ENCODE data around the gene TTF1.

Gene TTF1

GRCh38 chr9:132406554-132407122, at the start of gene TTF1:
Gene TTF1, minus strand, starts transcription at chr9:132406840. Its CDS starts 4,019 bp downstream, at chr9:132402821.
- DNase-seq (ENCODE audit: extremely low read depth in 1 of 2, low read depth in 1 of 2): peak; percentile 83 to 90

- no peak for DNase-seq (ENCODE audit: extremely low read depth in 1 of 2, low read depth in 1 of 2)
Observed at GRCh38 chr9:132456241-132456640, 49.6 kb upstream of the TTF1 start.

GRCh38 chr9:132451276-132451675, 44.6 kb upstream of the TTF1 start:
- DNase-seq (ENCODE audit: extremely low read depth in 1 of 2, low read depth in 1 of 2): no peak

- no peak for DNase-seq (ENCODE audit: extremely low read depth in 1 of 2, low read depth in 1 of 2)
Observed at GRCh38 chr9:132447902-132448301, 41.3 kb upstream of the TTF1 start.

- DNase-seq (ENCODE audit: extremely low read depth in 1 of 2, low read depth in 1 of 2): no peak
Observed at GRCh38 chr9:132447346-132447745, 40.7 kb upstream of the TTF1 start.

GRCh38 chr9:132446887-132447286, 40.2 kb upstream of the TTF1 start:
- no peak for DNase-seq (ENCODE audit: extremely low read depth in 1 of 2, low read depth in 1 of 2)

GRCh38 chr9:132443951-132444607, 37.4 kb upstream of the TTF1 start:
- DNase-seq (ENCODE audit: extremely low read depth in 1 of 2, low read depth in 1 of 2): no peak

GRCh38 chr9:132441404-132441803, 34.8 kb upstream of the TTF1 start:
- no peak for DNase-seq (ENCODE audit: extremely low read depth in 1 of 2, low read depth in 1 of 2)

GRCh38 chr9:132440735-132441134, 34.1 kb upstream of the TTF1 start:
- DNase-seq (ENCODE audit: extremely low read depth in 1 of 2, low read depth in 1 of 2): no peak

- DNase-seq (ENCODE audit: extremely low read depth in 1 of 2, low read depth in 1 of 2): no peak
Observed at GRCh38 chr9:132439153-132439552, 32.5 kb upstream of the TTF1 start.

- no peak for DNase-seq (ENCODE audit: extremely low read depth in 1 of 2, low read depth in 1 of 2)
Observed at GRCh38 chr9:132434881-132435280, 28.2 kb upstream of the TTF1 start.

- DNase-seq (ENCODE audit: extremely low read depth in 1 of 2, low read depth in 1 of 2): no peak
Observed at GRCh38 chr9:132430998-132431397, 24.4 kb upstream of the TTF1 start.

GRCh38 chr9:132426639-132427414, 20.2 kb upstream of the TTF1 start:
- no peak for DNase-seq (ENCODE audit: extremely low read depth in 1 of 2, low read depth in 1 of 2)

GRCh38 chr9:132425675-132426062, 19.0 kb upstream of the TTF1 start:
- DNase-seq (ENCODE audit: extremely low read depth in 1 of 2, low read depth in 1 of 2): no peak

GRCh38 chr9:132424857-132425674, 18.4 kb upstream of the TTF1 start:
- no peak for DNase-seq (ENCODE audit: extremely low read depth in 1 of 2, low read depth in 1 of 2)

GRCh38 chr9:132423503-132423902, 16.9 kb upstream of the TTF1 start:
- no peak for DNase-seq (ENCODE audit: extremely low read depth in 1 of 2, low read depth in 1 of 2)

GRCh38 chr9:132422574-132422973, 15.9 kb upstream of the TTF1 start:
- DNase-seq (ENCODE audit: extremely low read depth in 1 of 2, low read depth in 1 of 2): no peak

GRCh38 chr9:132418726-132419363, 12.2 kb upstream of the TTF1 start:
- no peak for DNase-seq (ENCODE audit: extremely low read depth in 1 of 2, low read depth in 1 of 2)

GRCh38 chr9:132415181-132415580, 8.5 kb upstream of the TTF1 start:
- no peak for DNase-seq (ENCODE audit: extremely low read depth in 1 of 2, low read depth in 1 of 2)

GRCh38 chr9:132414731-132415130, 8.1 kb upstream of the TTF1 start:
- no peak for DNase-seq (ENCODE audit: extremely low read depth in 1 of 2, low read depth in 1 of 2)

GRCh38 chr9:132413926-132414325, 7.3 kb upstream of the TTF1 start:
- DNase-seq (ENCODE audit: extremely low read depth in 1 of 2, low read depth in 1 of 2): no peak

All from activated CD8-positive, alpha-beta memory T cell treated with anti-CD3 and anti-CD28 coated beads for 1 hour (primary cell).